HepG2 (cell line): ENCODE results near the gene DTYMK. TPM values are rescaled to one million over a fixed set of nuclear protein-coding genes. Genes with fewer than 3 reads are reported as not detected.

Experiments used
- ATAC-seq: fragments of 200-7000 bp; cut with Tn5 transposase; 3 replicates; pipeline ENCODE4 v1.9.1; 2020; ENCODE audit warnings: mild to moderate bottlenecking, moderate library complexity
- BruUV-seq: library from RNA; stranded (reverse); fragments of 400-500 nt; replicated peaks from 2 replicates; lab custom pipeline; 2021; lab: Mats Ljungman, UMichigan
- CTCF ChIA-PET: fragments of 300-600 bp; formaldehyde crosslinking; extraction: SDS; loops from one replicate; lab custom pipeline; 2021; ENCODE audit warnings: low total read pairs, inconsistent platforms, low intra/inter-chr PET ratio; lab: Yijun Ruan, JAX
- POLR2A ChIA-PET: fragments of 350-600 bp; sonication (Branson Sonifier 250); formaldehyde crosslinking; loops from one replicate; lab custom pipeline; 2020; ENCODE audit warnings: antibody characterized with exemption, inconsistent platforms; lab: Yijun Ruan, JAX
- DNase-seq: peaks from one replicate; pipeline ENCODE4 v3.0.0-alpha.2; 2015; ENCODE audit warnings: low spot score
- FAIRE-seq: peaks from 3 replicates; lab custom pipeline; 2011; peaks lifted over from hg19 to GRCh38; lab: Jason Lieb, UNC
- H2AFZ ChIP-seq: one replicate; pipeline ENCODE4 v1.6.1; 2011; ENCODE audit warnings: low read length, inconsistent platforms
- H3K27ac ChIP-seq: fragments of 300-600 bp; 3 replicates; pipeline ENCODE4 v1.8.0; 2011; ENCODE audit warnings: mixed run types, mild to moderate bottlenecking, mixed read lengths, low read length, inconsistent platforms; ENCODE audit not compliant: insufficient read depth; ENCODE audit errors: extremely low read length
- H3K27me3 ChIP-seq, 2 experiments: fragments of 200-600 bp in 1 of 2; 2 replicates in 1 of 2; 3 replicates in 1 of 2; pipeline versions ENCODE4 v1.6.0 to v1.8.0; 2011; ENCODE audit warnings: low read length in 2 of 2, mild to moderate bottlenecking in 2 of 2, moderate library complexity in 2 of 2, inconsistent platforms in 1 of 2; ENCODE audit not compliant: insufficient read depth in 2 of 2, control insufficient read depth in 1 of 2
- H3K36me3 ChIP-seq, 2 experiments: fragments of 200-600 bp in 1 of 2; replicated peaks in 1 of 2; 2 replicates in 1 of 2; 3 replicates in 1 of 2; pipeline versions ENCODE4 v1.5.1 to v1.8.0; 2011; ENCODE audit warnings: low read length in 2 of 2, inconsistent platforms in 1 of 2; ENCODE audit not compliant: insufficient read depth in 2 of 2, control insufficient read depth in 1 of 2
- H3K4me1 ChIP-seq: 2 replicates; pipeline ENCODE4 v1.5.1; 2012; ENCODE audit warnings: low read length, inconsistent platforms; ENCODE audit not compliant: insufficient read depth
- H3K4me2 ChIP-seq: 2 replicates; pipeline ENCODE4 v1.6.0; 2011; ENCODE audit warnings: low read depth, low read length, inconsistent platforms
- H3K4me3 ChIP-seq, 3 experiments: fragments of 200-600 bp in 1 of 3; sonication (generic), shearing (Covaris generic) in 1 of 3; replicated peaks in 1 of 3; 2 replicates each; pipeline ENCODE4 v1.5.1; 2011 to 2016; ENCODE audit warnings: low read length in 3 of 3, inconsistent platforms in 2 of 3, low read depth in 2 of 3, mild to moderate bottlenecking in 2 of 3, control low read depth in 1 of 3, mixed read lengths in 1 of 3; ENCODE audit not compliant: insufficient read depth in 1 of 3
- H3K79me2 ChIP-seq: one replicate; pipeline ENCODE4 v1.6.1; 2011; ENCODE audit warnings: low read length, inconsistent platforms; ENCODE audit not compliant: insufficient read depth
- H3K9ac ChIP-seq: 2 replicates; pipeline ENCODE4 v1.6.0; 2011; ENCODE audit warnings: mild to moderate bottlenecking, low read depth, low read length, inconsistent platforms; ENCODE audit not compliant: insufficient read depth
- H3K9me3 ChIP-seq: 2 replicates; pipeline ENCODE4 v1.5.1; 2012; ENCODE audit warnings: mild to moderate bottlenecking, low read length
- H4K20me1 ChIP-seq: 2 replicates; pipeline ENCODE4 v1.6.0; 2011; ENCODE audit warnings: inconsistent platforms, mild to moderate bottlenecking, low read length, moderate library complexity; ENCODE audit not compliant: insufficient read depth
- E2F5 ChIP-seq: sonication (generic); formaldehyde crosslinking; conservative IDR thresholded peaks from 2 replicates; pipeline ENCODE4 v1.4.0; 2020; ENCODE audit warnings: missing genetic modification reagents
- MEF2D ChIP-seq: sonication (generic); formaldehyde crosslinking; IDR thresholded peaks from 2 replicates; pipeline ENCODE4 v1.5.1; 2020; ENCODE audit warnings: mild to moderate bottlenecking, missing genetic modification reagents
- NFKB2 ChIP-seq: sonication (generic); formaldehyde crosslinking; IDR thresholded peaks from 2 replicates; pipeline ENCODE4 v1.4.0; 2020; ENCODE audit warnings: missing genetic modification reagents, borderline replicate concordance
- TEAD3 ChIP-seq: optimal IDR thresholded peaks from 2 replicates; pipeline ENCODE3; 2016; ENCODE audit warnings: borderline replicate concordance
- ZBTB38 ChIP-seq: sonication (generic); formaldehyde crosslinking; IDR thresholded peaks from 2 replicates; pipeline ENCODE4 v1.5.1; 2020; ENCODE audit warnings: mild to moderate bottlenecking, missing genetic modification reagents
- ZFP41 ChIP-seq: sonication (generic); formaldehyde crosslinking; IDR thresholded peaks from 2 replicates; pipeline ENCODE4 v1.4.0; 2020; ENCODE audit warnings: mild to moderate bottlenecking, missing genetic modification reagents, borderline replicate concordance
- ZMAT3 ChIP-seq: sonication (generic); formaldehyde crosslinking; conservative IDR thresholded peaks from 2 replicates; pipeline ENCODE4 v1.7.0; 2021; ENCODE audit warnings: missing genetic modification reagents
- ZNF768 ChIP-seq: sonication (generic); formaldehyde crosslinking; IDR thresholded peaks from 2 replicates; pipeline ENCODE4 v1.4.0; 2020; ENCODE audit warnings: missing genetic modification reagents
- ZNF883 ChIP-seq: sonication (generic); formaldehyde crosslinking; IDR thresholded peaks from 2 replicates; pipeline ENCODE4 v1.5.1; 2020; ENCODE audit warnings: mild to moderate bottlenecking, missing genetic modification reagents; ENCODE audit errors: not compliant biosample characterization
- WGBS: methylation state at CpG from one replicate; pipeline ENCODE4 v1.1.6; 2017; ENCODE audit warnings: low lambda C conversion rate; 5-methylcytosine and 5-hydroxymethylcytosine counted together
- in situ Hi-C: cut with HindIII; loops from 2 replicates; pipeline ENCODE4 v1.10.0; 2017; ENCODE audit warnings: low pct_unique_long_range_greater_than_20kb; ENCODE audit not compliant: extremely low pct_ligation_motif_present
- intact Hi-C: fragments of 100-400 bp; cut with micrococcal nuclease; formaldehyde crosslinking; loops from one replicate; pipeline ENCODE4 v1.10.0; 2022; ENCODE audit not compliant: unreplicated experiment
- polyA plus RNA-seq, 8 experiments: library from polyadenylated mRNA; depleted of rRNA in 3 of 8; stranded (reverse) in 7 of 8; unstranded in 1 of 8; fragments of >200 nt; fragmentation: Illumina TruSeq in 4 of 8; extraction: Trizol in 4 of 8; gene quantifications; 2 replicates each; pipeline versions ENCODE4 v1.2.1 to v1.2.3, GENCODE V29; 2011 to 2016; ENCODE audit warnings: low read depth in 4 of 8, missing spikeins in 1 of 8, mixed read lengths in 1 of 8; ENCODE audit not compliant: insufficient read depth in 1 of 8
- total RNA-seq, 5 experiments: library from RNA; depleted of rRNA; stranded (reverse); fragments of >200 nt; fragmentation: Illumina TruSeq; extraction: Trizol; gene quantifications; 2 replicates each; pipeline ENCODE4 v1.2.3, GENCODE V29; 2016; ENCODE audit warnings: low read depth in 1 of 5
- TF ChIP-seq, protein P1 (sequence below): sonication (generic); formaldehyde crosslinking; IDR thresholded peaks from 2 replicates; pipeline ENCODE4 v1.5.0; 2020; ENCODE audit warnings: mild to moderate bottlenecking, missing genetic modification reagents, borderline replicate concordance
- TF ChIP-seq, protein P2 (sequence below): sonication (generic); formaldehyde crosslinking; IDR thresholded peaks from 2 replicates; pipeline ENCODE4 v1.4.0; 2020; ENCODE audit warnings: missing genetic modification reagents
- TF ChIP-seq, protein P3 (sequence below): sonication (generic); formaldehyde crosslinking; IDR thresholded peaks from 2 replicates; pipeline ENCODE4 v1.4.0; 2020; ENCODE audit warnings: mild to moderate bottlenecking, missing genetic modification reagents

Gene DTYMK
- total and polyA plus RNA-seq, 2 of the 13 experiments (the other 11 are each of a cell fraction or from before 2014, with no cell fraction given) = 57.5 to 134 TPM

DNA sequence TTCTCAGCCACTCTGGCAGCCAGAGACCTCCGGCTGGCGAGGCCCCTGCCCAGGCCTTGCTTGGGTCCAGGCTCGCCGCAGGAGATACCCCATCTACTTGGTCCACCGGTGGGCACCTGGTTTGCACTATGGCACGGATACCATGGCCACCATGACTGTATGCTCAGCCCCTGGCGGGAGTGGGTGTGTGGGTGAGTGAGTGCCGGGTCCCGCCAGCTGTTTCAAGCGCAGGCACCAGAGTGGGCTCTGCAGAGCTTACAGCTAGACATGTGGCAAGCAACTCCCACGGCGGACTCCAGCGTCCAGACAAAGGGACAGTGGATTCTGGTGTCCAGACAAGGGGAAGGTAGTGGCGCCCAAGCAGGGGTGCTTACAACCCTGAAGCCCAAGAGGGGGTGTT, 47.7 kb downstream of the DTYMK start:
- no peak for ATAC-seq
- TF ChIP-seq ZMAT3 (CRISPR knock-in tag) = no peak
- no peak for TF ChIP-seq TEAD3 (CRISPR knock-in tag)
- TF ChIP-seq ZFP41 = no peak
- TF ChIP-seq, protein P1, sequence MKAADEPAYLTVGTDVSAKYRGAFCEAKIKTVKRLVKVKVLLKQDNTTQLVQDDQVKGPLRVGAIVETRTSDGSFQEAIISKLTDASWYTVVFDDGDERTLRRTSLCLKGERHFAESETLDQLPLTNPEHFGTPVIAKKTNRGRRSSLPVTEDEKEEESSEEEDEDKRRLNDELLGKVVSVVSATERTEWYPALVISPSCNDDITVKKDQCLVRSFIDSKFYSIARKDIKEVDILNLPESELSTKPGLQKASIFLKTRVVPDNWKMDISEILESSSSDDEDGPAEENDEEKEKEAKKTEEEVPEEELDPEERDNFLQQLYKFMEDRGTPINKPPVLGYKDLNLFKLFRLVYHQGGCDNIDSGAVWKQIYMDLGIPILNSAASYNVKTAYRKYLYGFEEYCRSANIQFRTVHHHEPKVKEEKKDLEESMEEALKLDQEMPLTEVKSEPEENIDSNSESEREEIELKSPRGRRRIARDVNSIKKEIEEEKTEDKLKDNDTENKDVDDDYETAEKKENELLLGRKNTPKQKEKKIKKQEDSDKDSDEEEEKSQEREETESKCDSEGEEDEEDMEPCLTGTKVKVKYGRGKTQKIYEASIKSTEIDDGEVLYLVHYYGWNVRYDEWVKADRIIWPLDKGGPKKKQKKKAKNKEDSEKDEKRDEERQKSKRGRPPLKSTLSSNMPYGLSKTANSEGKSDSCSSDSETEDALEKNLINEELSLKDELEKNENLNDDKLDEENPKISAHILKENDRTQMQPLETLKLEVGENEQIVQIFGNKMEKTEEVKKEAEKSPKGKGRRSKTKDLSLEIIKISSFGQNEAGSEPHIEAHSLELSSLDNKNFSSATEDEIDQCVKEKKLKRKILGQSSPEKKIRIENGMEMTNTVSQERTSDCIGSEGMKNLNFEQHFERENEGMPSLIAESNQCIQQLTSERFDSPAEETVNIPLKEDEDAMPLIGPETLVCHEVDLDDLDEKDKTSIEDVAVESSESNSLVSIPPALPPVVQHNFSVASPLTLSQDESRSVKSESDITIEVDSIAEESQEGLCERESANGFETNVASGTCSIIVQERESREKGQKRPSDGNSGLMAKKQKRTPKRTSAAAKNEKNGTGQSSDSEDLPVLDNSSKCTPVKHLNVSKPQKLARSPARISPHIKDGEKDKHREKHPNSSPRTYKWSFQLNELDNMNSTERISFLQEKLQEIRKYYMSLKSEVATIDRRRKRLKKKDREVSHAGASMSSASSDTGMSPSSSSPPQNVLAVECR (CRISPR knock-in tag) = no peak
- TF ChIP-seq E2F5 (CRISPR knock-in tag) = no peak
- TF ChIP-seq NFKB2 = peak; percentile 55; the same call in 1 of the 2 replicates
- TF ChIP-seq, protein P2, sequence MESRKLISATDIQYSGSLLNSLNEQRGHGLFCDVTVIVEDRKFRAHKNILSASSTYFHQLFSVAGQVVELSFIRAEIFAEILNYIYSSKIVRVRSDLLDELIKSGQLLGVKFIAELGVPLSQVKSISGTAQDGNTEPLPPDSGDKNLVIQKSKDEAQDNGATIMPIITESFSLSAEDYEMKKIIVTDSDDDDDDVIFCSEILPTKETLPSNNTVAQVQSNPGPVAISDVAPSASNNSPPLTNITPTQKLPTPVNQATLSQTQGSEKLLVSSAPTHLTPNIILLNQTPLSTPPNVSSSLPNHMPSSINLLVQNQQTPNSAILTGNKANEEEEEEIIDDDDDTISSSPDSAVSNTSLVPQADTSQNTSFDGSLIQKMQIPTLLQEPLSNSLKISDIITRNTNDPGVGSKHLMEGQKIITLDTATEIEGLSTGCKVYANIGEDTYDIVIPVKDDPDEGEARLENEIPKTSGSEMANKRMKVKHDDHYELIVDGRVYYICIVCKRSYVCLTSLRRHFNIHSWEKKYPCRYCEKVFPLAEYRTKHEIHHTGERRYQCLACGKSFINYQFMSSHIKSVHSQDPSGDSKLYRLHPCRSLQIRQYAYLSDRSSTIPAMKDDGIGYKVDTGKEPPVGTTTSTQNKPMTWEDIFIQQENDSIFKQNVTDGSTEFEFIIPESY (CRISPR knock-in tag) = peak; percentile 73
- TF ChIP-seq MEF2D (CRISPR knock-in tag) = 0 out of 2 replicates have a peak, but pooled peaks have one; percentile 27
- TF ChIP-seq, protein P3, sequence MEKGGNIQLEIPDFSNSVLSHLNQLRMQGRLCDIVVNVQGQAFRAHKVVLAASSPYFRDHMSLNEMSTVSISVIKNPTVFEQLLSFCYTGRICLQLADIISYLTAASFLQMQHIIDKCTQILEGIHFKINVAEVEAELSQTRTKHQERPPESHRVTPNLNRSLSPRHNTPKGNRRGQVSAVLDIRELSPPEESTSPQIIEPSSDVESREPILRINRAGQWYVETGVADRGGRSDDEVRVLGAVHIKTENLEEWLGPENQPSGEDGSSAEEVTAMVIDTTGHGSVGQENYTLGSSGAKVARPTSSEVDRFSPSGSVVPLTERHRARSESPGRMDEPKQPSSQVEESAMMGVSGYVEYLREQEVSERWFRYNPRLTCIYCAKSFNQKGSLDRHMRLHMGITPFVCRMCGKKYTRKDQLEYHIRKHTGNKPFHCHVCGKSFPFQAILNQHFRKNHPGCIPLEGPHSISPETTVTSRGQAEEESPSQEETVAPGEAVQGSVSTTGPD (CRISPR knock-in tag) = no peak
- TF ChIP-seq ZBTB38 = 0 out of 2 replicates have a peak, but pooled peaks have one; percentile 27
- TF ChIP-seq ZNF768 (CRISPR knock-in tag) = no peak; the same call in 1 of the 2 replicates
- peak; percentile 31 for TF ChIP-seq ZNF883 (CRISPR knock-in tag)

More for the DNA sequence above, 47.7 kb downstream of the DTYMK start:
- peaks cover 66% of the 10 kb centered on the region for H3K4me1 ChIP-seq
- FAIRE-seq (no peak), DNase-seq (no peak)
- H3K4me3 ChIP-seq = peak overlapping the region; percentile 95 to 100 (median 99)
- H3K27me3 ChIP-seq = no peaks in the 10 kb centered on the region; a peak in 1 of 5 replicates
- H3K79me2 ChIP-seq = peaks cover 87% of the 10 kb centered on the region
- H4K20me1 ChIP-seq = peaks cover 41% of the 10 kb centered on the region
- H3K9ac ChIP-seq = peak overlapping the region; percentile 100
- no TSS peak for BruUV-seq
- WGBS = 89% methylated on average over 14 of the region's 14 CpGs
- ChIA-PET CTCF (no interaction called here), POLR2A (no interaction called here)
- no peak overlapping the region for H2AFZ ChIP-seq
- intact Hi-C loops (no loop called here), in situ Hi-C loops (loop anchor here (25.0 kb wide), 1 partner anchor 777 kb away; the partner anchor contains the start of gene AGXT)
- no peaks in the 10 kb centered on the region for H3K9me3 ChIP-seq
- peak overlapping the region; percentile 86 for H3K4me2 ChIP-seq
- peaks cover 8 to 22% of the 10 kb centered on the region in 2 experiments for H3K36me3 ChIP-seq
- H3K27ac ChIP-seq = no peak overlapping the region
